SK-N-SH (cell line): ENCODE results near the gene GRB10.

Experiments
- CTCF ChIP-seq: fragments of 200-600 bp; sonication (generic); IDR thresholded peaks from 2 replicates; pipeline ENCODE4 v1.6.1; 2017; ENCODE audit warnings: antibody characterized with exemption, mild to moderate bottlenecking, moderate library complexity
- EP300 ChIP-seq, 2 experiments: IDR thresholded peaks; 2 replicates each; pipeline versions ENCODE4 v1.4.0 to v1.6.1; 2012; ENCODE audit warnings: borderline replicate concordance in 1 of 2, low read depth in 1 of 2, low read length in 1 of 2
- EZH2phosphoT487 ChIP-seq: fragments of 200-600 bp; sonication (generic); IDR thresholded peaks from 2 replicates; pipeline ENCODE4 v1.6.1; 2017; ENCODE audit warnings: low read depth, mixed run types, mild to moderate bottlenecking, antibody characterized with exemption, moderate library complexity, borderline replicate concordance
- GABPA ChIP-seq: IDR thresholded peaks from 2 replicates; pipeline ENCODE4 v1.4.0; 2012; ENCODE audit warnings: low read depth, mild to moderate bottlenecking
- JUND ChIP-seq: IDR thresholded peaks from 2 replicates; pipeline ENCODE4 v1.4.0; 2012
- MAX ChIP-seq: IDR thresholded peaks from 2 replicates; pipeline ENCODE4 v1.4.0; 2012; ENCODE audit warnings: low read depth
- MEF2A ChIP-seq: IDR thresholded peaks from 2 replicates; pipeline ENCODE4 v1.4.0; 2012; ENCODE audit warnings: low read depth, borderline replicate concordance
- POLR2AphosphoS5 ChIP-seq: IDR thresholded peaks from 2 replicates; pipeline ENCODE4 v1.6.1; 2012; ENCODE audit warnings: low read depth, low read length
- RCOR1 ChIP-seq: fragments of 150-350 bp; IDR thresholded peaks from 2 replicates; pipeline ENCODE4 v1.6.1; 2017; ENCODE audit warnings: antibody characterized with exemption, low read length
- REST ChIP-seq: IDR thresholded peaks from 2 replicates; pipeline ENCODE4 v1.6.1; 2012; ENCODE audit warnings: mild to moderate bottlenecking, low read depth, low read length, moderate library complexity
- TAF1 ChIP-seq: IDR thresholded peaks from 2 replicates; pipeline ENCODE4 v1.6.1; 2012; ENCODE audit warnings: low read depth, mild to moderate bottlenecking, low read length, moderate library complexity, borderline replicate concordance
- USF2 ChIP-seq: fragments of 150-350 bp; IDR thresholded peaks from 2 replicates; pipeline ENCODE4 v1.6.1; 2017; ENCODE audit warnings: antibody characterized with exemption, low read length, low read depth, borderline replicate concordance
- YY1 ChIP-seq: IDR thresholded peaks from 2 replicates; pipeline ENCODE4 v1.4.0; 2012; ENCODE audit warnings: low read depth, mild to moderate bottlenecking

- no peak for TF ChIP-seq CTCF
- no peak for TF ChIP-seq JUND
- no peak for TF ChIP-seq YY1
- TF ChIP-seq REST, result no peak
- no peak for TF ChIP-seq EZH2phosphoT487
- TF ChIP-seq MEF2A, result no peak
- no peak for TF ChIP-seq MAX
- TF ChIP-seq EP300 (IDR thresholded peaks at IDR 0.05; ENCODE audit: borderline replicate concordance in 1 of 2, low read depth in 1 of 2, low read length in 1 of 2), result no peak
- TF ChIP-seq GABPA, result no peak
- no peak for TF ChIP-seq USF2
- TF ChIP-seq TAF1, result no peak
- TF ChIP-seq POLR2AphosphoS5, result no peak
- no peak for TF ChIP-seq RCOR1
Measured at GRCh38 chr7:50664461-50664922, 118.2 kb downstream of the GRB10 start.
